Measurements from ENCODE around the gene SYNC. TPM values are rescaled to one million over a fixed set of nuclear protein-coding genes. Genes with fewer than 3 reads are reported as not detected.
"Not testable (repeated sequence)": the region's sequence is repeated elsewhere in the genome, so short reads cannot be mapped to it uniquely, and the experiment has no call there.

Gene SYNC
- total RNA-seq, 1 experiment from 2014 or later, result not detected

DNA sequence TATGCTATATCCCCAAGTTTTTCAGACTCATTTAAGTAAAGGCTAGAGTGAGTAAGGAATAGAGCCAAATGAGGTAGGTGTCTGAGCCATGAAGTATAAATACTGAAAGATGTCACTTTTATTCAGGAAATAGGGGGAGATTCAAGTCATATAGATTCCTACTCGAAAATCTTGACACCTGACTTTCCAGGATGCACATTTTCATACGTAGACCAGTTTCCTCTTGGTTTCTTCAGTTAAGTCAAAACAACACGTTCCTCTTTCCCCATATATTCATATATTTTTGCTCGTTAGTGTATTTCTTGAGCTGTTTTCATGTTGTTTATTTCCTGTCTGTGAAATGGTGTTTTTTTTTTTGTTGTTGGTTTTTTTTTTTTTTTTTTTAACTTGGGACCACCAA, 22.6 kb downstream of the SYNC start:
- H3K4me1 ChIP-seq (ENCODE audit: low read length); H2AFZ ChIP-seq (ENCODE audit: low read length); H3K4me2 ChIP-seq (ENCODE audit: low read depth, low read length, poor library complexity, severe bottlenecking); H3K27ac ChIP-seq (ENCODE audit: low read length); H4K20me1 ChIP-seq (ENCODE audit: insufficient read depth, low read depth, low read length); H3K9me2 ChIP-seq (replicated peaks; ENCODE audit: insufficient read depth, low read length); H3K9me3 ChIP-seq (ENCODE audit: low read length); H3K4me3 ChIP-seq (ENCODE audit: low read length); H3K27me3 ChIP-seq (ENCODE audit: low read length); H3K79me2 ChIP-seq (ENCODE audit: low read length); H3K9ac ChIP-seq (ENCODE audit: low read length); DNase-seq: not testable (repeated sequence)
- peaks cover 44% of the 10 kb centered on the region for H3K36me3 ChIP-seq (ENCODE audit: insufficient read depth, low read length)

DNA sequence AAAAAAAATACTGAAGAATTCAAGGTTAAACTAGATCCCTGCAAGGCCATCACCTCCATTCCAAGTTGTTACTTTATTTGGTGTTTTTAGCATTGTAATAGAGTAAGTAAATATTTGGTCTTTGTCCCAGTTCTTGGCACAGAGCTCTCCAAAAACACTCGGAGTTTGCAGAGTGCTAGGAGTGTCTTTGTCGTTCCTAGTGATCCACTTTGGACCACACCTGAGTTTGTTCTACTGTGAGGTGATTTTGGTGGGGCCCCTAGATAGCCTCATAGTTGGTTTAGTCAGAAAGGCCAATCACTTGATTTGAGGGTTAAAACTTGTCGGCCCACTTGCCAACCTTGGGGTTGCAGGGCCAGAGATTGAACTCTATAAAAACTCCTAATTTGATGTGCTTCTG, 25.6 kb downstream of the SYNC start:
- Histone ChIP-seq H3K36me3 (ENCODE audit: insufficient read depth, low read length) (peaks cover 53% of the 10 kb centered on the region), H2AFZ (ENCODE audit: low read length) (no peak overlapping the region), H3K9me3 (ENCODE audit: low read length) (no peaks in the 10 kb centered on the region), H3K4me1 (ENCODE audit: low read length) (no peaks in the 10 kb centered on the region), H3K27ac (ENCODE audit: low read length) (no peak overlapping the region), H3K9me2 (replicated peaks; ENCODE audit: insufficient read depth, low read length) (no peaks in the 10 kb centered on the region), H3K4me3 (ENCODE audit: low read length) (no peak overlapping the region), H4K20me1 (ENCODE audit: insufficient read depth, low read depth, low read length) (no peaks in the 10 kb centered on the region), H3K79me2 (ENCODE audit: low read length) (no peaks in the 10 kb centered on the region), H3K27me3 (ENCODE audit: low read length) (no peaks in the 10 kb centered on the region), H3K9ac (ENCODE audit: low read length) (no peak overlapping the region), H3K4me2 (ENCODE audit: low read depth, low read length, poor library complexity, severe bottlenecking) (no peak overlapping the region)
- no peak for DNase-seq

DNA sequence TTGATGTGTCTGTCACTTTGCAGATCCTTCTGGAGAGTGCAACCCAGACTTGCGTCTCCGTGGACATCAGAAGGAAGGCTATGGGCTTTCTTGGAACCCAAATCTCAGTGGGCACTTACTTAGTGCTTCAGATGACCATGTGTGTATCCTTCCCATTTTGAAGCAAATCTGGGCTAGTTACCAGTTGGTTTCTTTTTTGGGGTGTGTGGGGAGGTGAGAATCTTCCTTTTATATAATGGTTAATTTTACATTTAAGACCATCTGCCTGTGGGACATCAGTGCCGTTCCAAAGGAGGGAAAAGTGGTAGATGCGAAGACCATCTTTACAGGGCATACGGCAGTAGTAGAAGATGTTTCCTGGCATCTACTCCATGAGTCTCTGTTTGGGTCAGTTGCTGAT, 33.9 kb downstream of the SYNC start:
- not testable (repeated sequence) for DNase-seq; H3K27me3 ChIP-seq (ENCODE audit: low read length); H2AFZ ChIP-seq (ENCODE audit: low read length); H4K20me1 ChIP-seq (ENCODE audit: insufficient read depth, low read depth, low read length); H3K4me2 ChIP-seq (ENCODE audit: low read depth, low read length, poor library complexity, severe bottlenecking); H3K9ac ChIP-seq (ENCODE audit: low read length); H3K4me3 ChIP-seq (ENCODE audit: low read length); H3K9me3 ChIP-seq (ENCODE audit: low read length); H3K27ac ChIP-seq (ENCODE audit: low read length); H3K4me1 ChIP-seq (ENCODE audit: low read length); H3K9me2 ChIP-seq (replicated peaks; ENCODE audit: insufficient read depth, low read length)
- Histone ChIP-seq H3K36me3 (ENCODE audit: insufficient read depth, low read length) (peaks cover 76% of the 10 kb centered on the region; the same call in 1 of the 2 replicates), H3K79me2 (ENCODE audit: low read length) (peaks cover 32% of the 10 kb centered on the region)

DNA sequence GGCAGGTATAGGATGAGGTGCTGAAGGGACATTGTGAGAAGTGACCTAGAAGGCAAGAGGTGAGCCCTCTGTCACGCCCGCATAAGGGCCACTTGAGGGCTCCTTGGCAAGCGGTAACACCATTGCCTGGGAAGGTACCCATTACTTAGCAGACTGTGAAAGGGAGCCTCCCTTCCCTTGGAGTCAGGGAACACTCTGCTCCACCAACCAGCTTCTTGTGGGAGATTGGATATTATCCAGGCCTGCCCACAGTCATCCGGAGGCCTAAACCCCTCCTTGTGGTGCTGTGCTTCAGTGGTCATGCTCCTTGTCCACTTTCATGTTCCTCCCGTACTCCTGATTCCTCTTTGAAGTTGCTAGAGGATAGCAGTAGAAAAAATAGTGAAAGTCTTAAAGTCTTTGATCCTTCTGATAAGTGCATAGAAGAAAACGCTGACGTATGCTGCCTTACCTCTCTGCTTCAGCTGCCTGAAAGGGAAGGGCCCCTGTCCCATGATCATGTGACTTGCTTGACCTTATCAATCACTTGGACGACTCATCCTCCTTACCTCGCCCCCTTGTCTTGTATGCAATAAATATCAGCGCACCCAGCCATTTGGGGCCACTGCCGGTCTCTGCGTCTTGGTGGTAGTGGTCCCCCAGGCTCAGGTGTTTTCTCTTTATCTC, 35.5 kb downstream of the SYNC start:
- Histone ChIP-seq H3K27me3 (ENCODE audit: low read length) (no peaks in the 10 kb centered on the region), H3K4me2 (ENCODE audit: low read depth, low read length, poor library complexity, severe bottlenecking) (no peak overlapping the region), H4K20me1 (ENCODE audit: insufficient read depth, low read depth, low read length) (0 out of 2 replicates have a peak, but pooled peaks cover 10% of the 10 kb centered on the region), H3K9me2 (replicated peaks; ENCODE audit: insufficient read depth, low read length) (no peaks in the 10 kb centered on the region), H3K9ac (ENCODE audit: low read length) (no peak overlapping the region), H3K4me3 (ENCODE audit: low read length) (no peak overlapping the region), H2AFZ (ENCODE audit: low read length) (no peak overlapping the region), H3K79me2 (ENCODE audit: low read length) (peaks cover 42% of the 10 kb centered on the region), H3K9me3 (ENCODE audit: low read length) (no peaks in the 10 kb centered on the region), H3K36me3 (ENCODE audit: insufficient read depth, low read length) (peaks cover 69% of the 10 kb centered on the region), H3K27ac (ENCODE audit: low read length) (no peak overlapping the region), H3K4me1 (ENCODE audit: low read length) (no peaks in the 10 kb centered on the region; the same call in 1 of the 2 replicates)
- DNase-seq, result no peak

DNA sequence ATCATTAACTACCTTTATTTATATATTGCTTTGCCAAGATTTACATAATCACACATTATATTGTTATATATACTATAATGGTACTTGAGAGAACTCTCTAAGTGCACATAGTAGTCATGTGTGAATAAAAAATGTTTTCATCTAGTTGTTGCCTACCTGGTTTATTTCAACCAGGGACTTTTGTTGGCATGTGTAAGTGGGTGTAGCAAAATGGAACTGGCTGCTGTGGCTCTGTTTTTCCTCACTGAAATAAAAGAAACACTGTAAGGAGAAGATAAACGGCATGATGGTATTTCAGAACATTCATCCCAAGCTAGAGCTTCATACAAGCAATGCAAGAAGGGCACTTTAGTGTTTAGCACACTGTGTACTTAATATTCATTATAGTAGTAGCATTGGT, 36.7 kb downstream of the SYNC start:
- H3K9ac ChIP-seq (ENCODE audit: low read length), result no peak overlapping the region
- no peak for DNase-seq
- no peak overlapping the region for H3K4me3 ChIP-seq (ENCODE audit: low read length)
- H3K27ac ChIP-seq (ENCODE audit: low read length), result no peak overlapping the region
- H3K79me2 ChIP-seq (ENCODE audit: low read length), result peaks cover 51% of the 10 kb centered on the region
- peaks cover 65% of the 10 kb centered on the region for H3K36me3 ChIP-seq (ENCODE audit: insufficient read depth, low read length)
- 0 out of 2 replicates have a peak, but pooled peaks cover 10% of the 10 kb centered on the region for H4K20me1 ChIP-seq (ENCODE audit: insufficient read depth, low read depth, low read length)
- no peak overlapping the region for H3K4me2 ChIP-seq (ENCODE audit: low read depth, low read length, poor library complexity, severe bottlenecking)
- H2AFZ ChIP-seq (ENCODE audit: low read length), result no peak overlapping the region
- H3K4me1 ChIP-seq (ENCODE audit: low read length), result peaks cover 11% of the 10 kb centered on the region
- H3K9me3 ChIP-seq (ENCODE audit: low read length), result no peaks in the 10 kb centered on the region
- H3K9me2 ChIP-seq (replicated peaks; ENCODE audit: insufficient read depth, low read length), result no peaks in the 10 kb centered on the region
- H3K27me3 ChIP-seq (ENCODE audit: low read length), result no peaks in the 10 kb centered on the region

DNA sequence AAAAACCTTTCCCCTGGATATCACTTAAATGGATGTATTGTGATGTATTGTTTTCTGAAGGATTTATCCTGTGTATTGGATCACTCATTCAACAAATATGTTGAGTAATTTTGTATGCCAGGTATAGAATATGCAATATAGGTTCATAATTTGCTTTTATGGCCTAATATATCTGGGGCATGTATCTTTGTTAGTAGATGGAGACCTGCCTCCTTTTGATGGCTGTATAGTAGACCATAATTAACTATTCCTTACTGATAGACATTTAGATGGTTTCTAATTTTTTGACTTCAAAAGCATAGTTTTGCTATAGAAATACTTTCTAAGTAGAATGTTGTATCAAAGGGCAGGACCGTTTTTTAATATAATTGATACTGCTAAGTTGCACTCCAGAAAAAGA, 43.0 kb downstream of the SYNC start:
- Histone ChIP-seq H3K4me3 (ENCODE audit: low read length) (no peak overlapping the region), H3K27ac (ENCODE audit: low read length) (no peak overlapping the region), H3K4me2 (ENCODE audit: low read depth, low read length, poor library complexity, severe bottlenecking) (no peak overlapping the region), H3K9me3 (ENCODE audit: low read length) (no peaks in the 10 kb centered on the region), H3K79me2 (ENCODE audit: low read length) (peaks cover 78% of the 10 kb centered on the region), H3K9ac (ENCODE audit: low read length) (no peak overlapping the region), H3K9me2 (replicated peaks; ENCODE audit: insufficient read depth, low read length) (no peaks in the 10 kb centered on the region), H4K20me1 (ENCODE audit: insufficient read depth, low read depth, low read length) (peaks cover 34% of the 10 kb centered on the region), H2AFZ (ENCODE audit: low read length) (no peak overlapping the region), H3K36me3 (ENCODE audit: insufficient read depth, low read length) (peaks cover 70% of the 10 kb centered on the region), H3K27me3 (ENCODE audit: low read length) (no peaks in the 10 kb centered on the region), H3K4me1 (ENCODE audit: low read length) (peaks cover 19% of the 10 kb centered on the region)
- no peak for DNase-seq

DNA sequence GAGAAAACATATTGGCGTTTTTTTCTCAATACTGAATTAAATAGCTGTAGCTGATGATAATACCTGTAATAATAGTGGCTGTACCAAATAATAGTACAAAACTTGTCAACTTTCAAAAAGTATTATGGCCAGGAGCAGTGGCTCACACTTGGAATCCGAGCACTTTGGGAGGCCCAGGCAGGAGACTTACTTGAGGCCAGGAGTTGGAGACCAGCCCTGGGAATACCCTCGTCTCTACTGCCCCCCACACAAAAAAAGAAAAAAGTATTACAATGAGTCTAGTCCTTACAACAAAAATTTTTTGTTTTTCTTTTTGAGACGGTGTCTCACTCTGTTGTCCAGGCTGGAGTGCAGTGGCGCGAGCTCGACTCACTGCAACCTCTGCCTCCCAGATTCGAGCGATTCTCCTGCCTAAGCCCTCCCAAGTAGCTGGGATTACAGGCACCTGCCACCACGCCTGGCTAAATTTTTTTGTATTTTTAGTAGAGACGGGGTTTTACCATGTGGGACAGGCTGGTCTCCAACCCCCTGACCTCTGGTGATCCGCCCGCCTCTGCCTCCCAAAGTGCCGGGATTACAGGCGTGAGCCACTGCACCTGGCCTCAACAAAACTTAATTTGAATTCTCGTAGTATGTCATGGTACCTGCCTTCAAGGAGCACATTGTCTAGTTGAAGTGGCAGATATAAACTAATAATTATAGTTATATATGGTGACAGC, 50.2 kb downstream of the SYNC start:
- Histone ChIP-seq H3K9me2 (replicated peaks; ENCODE audit: insufficient read depth, low read length) (no peaks in the 10 kb centered on the region), H3K4me3 (ENCODE audit: low read length) (peak overlapping the region; percentile 93), H3K9me3 (ENCODE audit: low read length) (no peaks in the 10 kb centered on the region), H3K36me3 (ENCODE audit: insufficient read depth, low read length) (peaks cover 49% of the 10 kb centered on the region), H3K9ac (ENCODE audit: low read length) (peak overlapping the region; percentile 99), H4K20me1 (ENCODE audit: insufficient read depth, low read depth, low read length) (peaks cover 25% of the 10 kb centered on the region), H2AFZ (ENCODE audit: low read length) (no peak overlapping the region), H3K79me2 (ENCODE audit: low read length) (peaks cover 75% of the 10 kb centered on the region), H3K27ac (ENCODE audit: low read length) (peak overlapping the region; percentile 90), H3K27me3 (ENCODE audit: low read length) (no peaks in the 10 kb centered on the region), H3K4me1 (ENCODE audit: low read length) (peaks cover 46% of the 10 kb centered on the region), H3K4me2 (ENCODE audit: low read depth, low read length, poor library complexity, severe bottlenecking) (peak overlapping the region; percentile 98)
- no peak for DNase-seq

DNA sequence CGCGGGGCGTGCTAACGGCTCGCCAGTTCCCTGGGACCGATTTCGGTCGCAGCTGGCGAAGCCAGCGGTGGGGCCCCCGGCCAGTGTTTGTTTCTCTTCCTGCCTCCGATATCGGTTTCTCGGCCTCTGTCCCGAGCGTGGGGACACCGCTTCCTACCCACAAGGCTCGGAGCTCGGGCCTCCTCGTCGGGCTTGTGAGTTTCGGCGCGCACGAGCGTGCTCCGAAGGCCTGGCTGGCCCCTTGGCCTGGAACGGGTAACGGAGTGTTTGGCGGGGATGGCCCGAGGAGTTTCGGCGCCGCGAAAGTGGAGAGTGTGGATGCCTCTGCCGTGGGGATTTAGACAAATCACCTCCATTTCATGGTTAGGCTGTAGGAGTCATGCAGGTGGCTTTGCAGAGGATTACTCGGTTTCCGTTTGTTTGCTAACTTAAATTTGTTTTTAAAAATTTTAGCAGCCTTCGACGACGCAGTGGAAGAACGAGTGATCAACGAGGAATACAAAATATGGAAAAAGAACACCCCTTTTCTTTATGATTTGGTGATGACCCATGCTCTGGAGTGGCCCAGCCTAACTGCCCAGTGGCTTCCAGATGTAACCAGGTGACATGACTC, 51.0 kb downstream of the SYNC start:
- Histone ChIP-seq H3K36me3 (ENCODE audit: insufficient read depth, low read length) (peaks cover 42% of the 10 kb centered on the region), H3K9ac (ENCODE audit: low read length) (peak overlapping the region; percentile 99), H2AFZ (ENCODE audit: low read length) (no peak overlapping the region), H3K79me2 (ENCODE audit: low read length) (peaks cover 76% of the 10 kb centered on the region), H4K20me1 (ENCODE audit: insufficient read depth, low read depth, low read length) (peaks cover 19% of the 10 kb centered on the region), H3K4me1 (ENCODE audit: low read length) (peaks cover 52% of the 10 kb centered on the region), H3K27me3 (ENCODE audit: low read length) (no peaks in the 10 kb centered on the region), H3K4me2 (ENCODE audit: low read depth, low read length, poor library complexity, severe bottlenecking) (peak overlapping the region; percentile 98), H3K9me2 (replicated peaks; ENCODE audit: insufficient read depth, low read length) (no peaks in the 10 kb centered on the region), H3K4me3 (ENCODE audit: low read length) (peak overlapping the region; percentile 93), H3K27ac (ENCODE audit: low read length) (peak overlapping the region; percentile 90), H3K9me3 (ENCODE audit: low read length) (no peaks in the 10 kb centered on the region)
- DNase-seq, result no peak
